ENCODE data around the gene INSIG1.

Gene INSIG1

GRCh38 chr7:155296788-155297516 lies 726 bp upstream of the INSIG1 start (continued):
- TF ChIP-seq ZNF514 (tag by site-specific recombination; IDR thresholded peaks at IDR 0.05) (no peak), ZBTB26 (tag by site-specific recombination; optimal IDR thresholded peaks at IDR 0.05) (peak; percentile 77), PATZ1 (tag by site-specific recombination; IDR thresholded peaks at IDR 0.05) (peak; percentile 25; the same call in 1 of the 2 replicates)

GRCh38 chr7:155298288-155298833 lies 683 bp downstream of the INSIG1 start:
- Histone ChIP-seq H3K36me3 (ENCODE audit: control insufficient read depth in 2 of 2, insufficient read depth in 1 of 2, low read length in 2 of 2) (peaks cover 7 to 14% of the 10 kb centered on the region in 2 experiments), H3K4me1 (ENCODE audit: control insufficient read depth, insufficient read depth, low read length) (peaks cover 3% of the 10 kb centered on the region; the same call in 1 of the 2 replicates), H3K9me3 (ENCODE audit: control insufficient read depth, insufficient read depth, low read depth, low read length) (no peaks in the 10 kb centered on the region), H3K27ac (ENCODE audit: extremely low read depth, low read depth, low read length) (peak overlapping the region; percentile 82), H3K4me3 (ENCODE audit: low read depth, low read length) (peak overlapping the region; percentile 61)
- CTCF ChIA-PET = interaction anchor here (0.6 to 2.3 kb wide), 3 partner anchors 47 to 139 kb away, joined by 3 to 10 read pairs (median 5); no protein-coding TSS in a partner anchor
- POLR2A ChIA-PET = interaction anchor here (0.9 to 4.5 kb wide), 5 partner anchors 10 to 93 kb away, joined by 3 to 16 read pairs (median 4); no protein-coding TSS in a partner anchor
- TF ChIP-seq ZNF600 (tag by site-specific recombination; IDR thresholded peaks at IDR 0.05) (no peak), ZNF341 (tag by site-specific recombination; IDR thresholded peaks at IDR 0.05; ENCODE audit: low read depth) (no peak), HOXD13 (CRISPR knock-in tag; IDR thresholded peaks at IDR 0.05; ENCODE audit: borderline replicate concordance) (no peak), ZNF654 (tag by site-specific recombination; IDR thresholded peaks at IDR 0.05; ENCODE audit: low read depth) (no peak), ZNF324 (tag by site-specific recombination; IDR thresholded peaks at IDR 0.05) (no peak), GFI1B (tag by site-specific recombination; IDR thresholded peaks at IDR 0.05) (no peak), ZNF16 (tag by site-specific recombination; IDR thresholded peaks at IDR 0.05; ENCODE audit: low read depth) (no peak), ZXDB (tag by site-specific recombination; IDR thresholded peaks at IDR 0.05) (0 out of 2 replicates have a peak, but pooled peaks have one; percentile 9), ZIC2 (tag by site-specific recombination; IDR thresholded peaks at IDR 0.05) (peak; percentile 15; the same call in 1 of the 2 replicates), KLF7 (tag by site-specific recombination; IDR thresholded peaks at IDR 0.05; ENCODE audit: borderline replicate concordance) (no peak), ZNF785 (tag by site-specific recombination; IDR thresholded peaks at IDR 0.05) (no peak), ZNF146 (tag by site-specific recombination; IDR thresholded peaks at IDR 0.05) (no peak), ZNF433 (tag by site-specific recombination; IDR thresholded peaks at IDR 0.05; ENCODE audit: low read depth) (no peak), ZFP69B (tag by site-specific recombination; IDR thresholded peaks at IDR 0.05) (peak; percentile 57; the same call in 1 of the 2 replicates), ZNF175 (tag by site-specific recombination; IDR thresholded peaks at IDR 0.05) (no peak), ZNF248 (tag by site-specific recombination; IDR thresholded peaks at IDR 0.05) (no peak), ZNF843 (tag by site-specific recombination; IDR thresholded peaks at IDR 0.05) (no peak), ZSCAN23 (tag by site-specific recombination; IDR thresholded peaks at IDR 0.05) (no peak), ZNF426 (tag by site-specific recombination; IDR thresholded peaks at IDR 0.05) (no peak), SP3 (tag by site-specific recombination; IDR thresholded peaks at IDR 0.05) (no peak), GLIS1 (tag by site-specific recombination; IDR thresholded peaks at IDR 0.05) (peak; percentile 22; the same call in 1 of the 2 replicates), ZNF529 (tag by site-specific recombination; IDR thresholded peaks at IDR 0.05; ENCODE audit: insufficient replicate concordance) (no peak), ZNF184 (tag by site-specific recombination; IDR thresholded peaks at IDR 0.05) (no peak), SCRT2 (tag by site-specific recombination; IDR thresholded peaks at IDR 0.05) (peak; percentile 85), ZSCAN5A (tag by site-specific recombination; IDR thresholded peaks at IDR 0.05) (no peak), PBX3 (CRISPR knock-in tag; IDR thresholded peaks at IDR 0.05) (no peak), ZNF26 (tag by site-specific recombination; IDR thresholded peaks at IDR 0.05) (no peak)
